NCI-H1694 treated with DMSO at 0.1 percent for 48 hours (cell line): ENCODE measurements around the gene NTF3.

Experiments used
- DNase-seq: peaks from one replicate; lab custom pipeline; 2025; lab: John Stamatoyannopoulos, UW

The NTF3 gene

GRCh38 chr12:5487948-5488625, 56.2 kb downstream of the NTF3 start:
- no peak for DNase-seq

GRCh38 chr12:5488626-5488955, 56.7 kb downstream of the NTF3 start:
- no peak for DNase-seq

- DNase-seq = no peak
Measured at GRCh38 chr12:5489017-5489416, 57.1 kb downstream of the NTF3 start.

GRCh38 chr12:5489760-5490406, 58.0 kb downstream of the NTF3 start:
- no peak for DNase-seq

GRCh38 chr12:5492562-5492961, 60.7 kb downstream of the NTF3 start:
- no peak for DNase-seq

GRCh38 chr12:5493018-5493417, 61.1 kb downstream of the NTF3 start:
- DNase-seq = no peak

GRCh38 chr12:5494343-5494742, 62.4 kb downstream of the NTF3 start:
- DNase-seq = no peak

GRCh38 chr12:5497329-5498053, 65.6 kb downstream of the NTF3 start:
- DNase-seq = no peak

GRCh38 chr12:5498076-5498475, 66.2 kb downstream of the NTF3 start:
- DNase-seq = no peak

GRCh38 chr12:5498806-5499205, 66.9 kb downstream of the NTF3 start:
- no peak for DNase-seq

- DNase-seq = no peak
Measured at GRCh38 chr12:5499566-5500330, 67.8 kb downstream of the NTF3 start.

GRCh38 chr12:5500331-5500659, 68.4 kb downstream of the NTF3 start:
- DNase-seq = no peak

GRCh38 chr12:5503774-5504173, 71.9 kb downstream of the NTF3 start:
- no peak for DNase-seq

GRCh38 chr12:5505116-5505515, 73.2 kb downstream of the NTF3 start:
- DNase-seq = no peak

- no peak for DNase-seq
Measured at GRCh38 chr12:5505751-5506150, 73.8 kb downstream of the NTF3 start.

- no peak for DNase-seq
Measured at GRCh38 chr12:5506295-5506694, 74.4 kb downstream of the NTF3 start.

GRCh38 chr12:5506821-5507231, 74.9 kb downstream of the NTF3 start:
- no peak for DNase-seq

GRCh38 chr12:5507401-5507935, 75.6 kb downstream of the NTF3 start:
- no peak for DNase-seq

- DNase-seq = no peak
Measured at GRCh38 chr12:5507944-5508343, 76.0 kb downstream of the NTF3 start.

- DNase-seq = no peak
Measured at GRCh38 chr12:5509102-5509501, 77.2 kb downstream of the NTF3 start.

GRCh38 chr12:5509557-5509956, 77.6 kb downstream of the NTF3 start:
- no peak for DNase-seq

- DNase-seq = no peak
Measured at GRCh38 chr12:5510251-5510805, 78.4 kb downstream of the NTF3 start.
